ENCODE measurements around the gene ETV6.

The ETV6 gene

GRCh38 chr12:11812586-11813437 lies 163.3 kb downstream of the ETV6 start:
- DNase-seq: peak; percentile 18

- no peak for DNase-seq
Observed at GRCh38 chr12:11813438-11813813, 164.0 kb downstream of the ETV6 start.

GRCh38 chr12:11814374-11814773 lies 164.9 kb downstream of the ETV6 start:
- peak; percentile 82 for DNase-seq

GRCh38 chr12:11815397-11815796 lies 165.9 kb downstream of the ETV6 start:
- no peak for DNase-seq

GRCh38 chr12:11819643-11820042 lies 170.2 kb downstream of the ETV6 start:
- no peak for DNase-seq

- no peak for DNase-seq
Observed at GRCh38 chr12:11820476-11820875, 171.0 kb downstream of the ETV6 start.

- DNase-seq: no peak
Observed at GRCh38 chr12:11821386-11822080, 172.1 kb downstream of the ETV6 start.

- peak; percentile 70 for DNase-seq
Observed at GRCh38 chr12:11822081-11822834, 172.8 kb downstream of the ETV6 start.

GRCh38 chr12:11823043-11823442 lies 173.6 kb downstream of the ETV6 start:
- DNase-seq: peak; percentile 87

GRCh38 chr12:11823593-11823992 lies 174.1 kb downstream of the ETV6 start:
- no peak for DNase-seq

- no peak for DNase-seq
Observed at GRCh38 chr12:11824069-11824468, 174.6 kb downstream of the ETV6 start.

GRCh38 chr12:11824736-11825135 lies 175.3 kb downstream of the ETV6 start:
- no peak for DNase-seq

GRCh38 chr12:11825278-11825677 lies 175.8 kb downstream of the ETV6 start:
- no peak for DNase-seq

- DNase-seq: no peak
Observed at GRCh38 chr12:11826574-11826973, 177.1 kb downstream of the ETV6 start.

- DNase-seq: peak; percentile 32
Observed at GRCh38 chr12:11827091-11828061, 177.9 kb downstream of the ETV6 start.

GRCh38 chr12:11829764-11830194 lies 180.3 kb downstream of the ETV6 start:
- no peak for DNase-seq

GRCh38 chr12:11830307-11830801 lies 180.9 kb downstream of the ETV6 start:
- DNase-seq: no peak

GRCh38 chr12:11832093-11832492 lies 182.6 kb downstream of the ETV6 start:
- DNase-seq: no peak

- DNase-seq: no peak
Observed at GRCh38 chr12:11833174-11833895, 183.9 kb downstream of the ETV6 start.

GRCh38 chr12:11834104-11834812 lies 184.8 kb downstream of the ETV6 start:
- DNase-seq: peak; percentile 34

- no peak for DNase-seq
Observed at GRCh38 chr12:11834931-11835330, 185.5 kb downstream of the ETV6 start.
